GM18502 (cell line): ENCODE measurements around the gene INO80C.
A peak's percentile ranks its signal among the peaks of the same experiment; 100 is the strongest.
"Not testable (repeated sequence)": the region's sequence is repeated elsewhere in the genome, so short reads cannot be mapped to it uniquely, and the experiment has no call there.

Source experiments
- ATAC-seq: cut with Tn5 transposase; IDR thresholded peaks from one replicate; pipeline ENCODE4 v1.9.1; 2021; ENCODE audit warnings: mild to moderate bottlenecking; ENCODE audit not compliant: unreplicated experiment, poor library complexity

Gene INO80C

DNA sequence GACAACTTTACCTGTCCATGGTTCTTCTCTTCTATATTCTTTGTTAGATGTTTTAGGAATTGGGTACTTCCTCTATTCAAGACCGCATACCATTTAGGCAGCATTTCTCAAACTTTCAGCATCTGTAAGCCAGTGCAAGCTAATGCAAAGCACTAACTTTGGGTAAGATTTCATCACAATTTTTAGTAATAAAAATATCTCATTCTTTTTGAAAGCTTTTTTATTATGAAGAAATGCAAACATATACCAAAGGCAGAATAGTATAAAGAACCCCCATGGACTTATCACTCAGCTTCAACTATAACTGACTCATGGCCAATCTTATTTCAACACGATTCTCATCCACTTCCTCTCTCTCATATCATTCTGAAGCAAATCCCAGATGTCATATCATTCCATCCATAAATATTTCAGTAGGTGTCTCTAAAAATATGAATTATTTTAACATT, 32.9 kb downstream of the INO80C start:
- no peak for ATAC-seq

GRCh38 chr18:35463827-35464226, 33.9 kb downstream of the INO80C start:
- ATAC-seq = no peak

DNA sequence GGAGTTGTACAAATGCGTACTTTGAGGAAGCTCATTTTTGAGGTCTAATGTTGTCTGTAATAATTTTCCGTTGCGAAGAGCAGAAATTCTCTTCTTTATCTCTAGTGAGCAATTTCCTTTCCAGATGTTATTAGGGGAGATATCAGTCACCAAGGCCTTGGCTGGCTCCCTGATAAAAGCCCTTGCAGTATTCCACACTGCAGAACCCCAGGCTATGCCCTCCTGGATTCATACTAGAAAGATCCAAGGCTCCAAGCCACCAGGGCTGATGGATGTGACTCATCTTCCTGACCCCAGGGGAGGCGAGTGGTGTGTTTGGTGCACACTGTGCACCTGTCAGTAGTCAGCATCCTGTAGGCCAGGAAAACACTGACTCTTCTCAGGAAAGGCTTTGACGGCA, 34.7 kb downstream of the INO80C start:
- ATAC-seq = no peak

DNA sequence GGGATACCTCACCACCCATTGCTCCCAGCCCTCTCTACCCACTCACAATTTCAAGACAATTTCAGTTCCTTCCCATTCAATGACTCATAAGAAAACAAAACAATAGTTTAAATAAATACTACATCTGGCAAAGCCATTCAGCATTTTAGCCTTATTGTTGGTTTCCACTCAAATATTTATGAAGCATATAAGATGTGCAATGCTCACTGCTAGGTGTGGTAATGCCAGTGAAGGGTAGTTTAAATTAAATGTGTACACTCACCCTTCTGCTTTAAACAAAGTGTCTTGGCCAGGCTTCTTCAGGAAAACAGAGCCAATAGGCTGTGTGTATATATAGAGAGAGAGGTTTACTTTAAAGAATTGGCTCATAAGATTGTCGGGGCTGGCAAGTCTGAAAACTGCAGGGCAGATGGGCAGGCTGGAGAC, 37.0 kb downstream of the INO80C start:
- ATAC-seq = no peak

DNA sequence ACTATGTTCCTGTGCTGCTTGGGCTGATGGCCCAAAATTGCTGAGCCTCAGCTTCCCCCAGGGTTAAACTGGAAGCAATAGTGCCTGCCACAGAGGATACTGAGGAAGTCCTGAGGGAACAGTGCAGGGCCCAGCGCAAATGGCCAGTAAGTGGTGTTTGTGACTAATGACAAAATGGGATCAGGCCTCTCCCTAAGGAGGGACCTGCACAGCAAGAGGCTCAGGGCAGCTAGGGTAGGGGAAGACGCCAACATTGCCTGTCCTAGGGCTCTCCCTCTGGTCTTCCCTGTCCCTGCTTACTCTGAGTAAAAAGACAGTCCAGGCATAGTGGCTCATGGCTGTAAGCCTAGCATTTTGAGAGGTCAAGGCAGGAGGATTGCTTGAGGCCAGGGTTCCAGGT, 37.8 kb downstream of the INO80C start:
- no peak for ATAC-seq

DNA sequence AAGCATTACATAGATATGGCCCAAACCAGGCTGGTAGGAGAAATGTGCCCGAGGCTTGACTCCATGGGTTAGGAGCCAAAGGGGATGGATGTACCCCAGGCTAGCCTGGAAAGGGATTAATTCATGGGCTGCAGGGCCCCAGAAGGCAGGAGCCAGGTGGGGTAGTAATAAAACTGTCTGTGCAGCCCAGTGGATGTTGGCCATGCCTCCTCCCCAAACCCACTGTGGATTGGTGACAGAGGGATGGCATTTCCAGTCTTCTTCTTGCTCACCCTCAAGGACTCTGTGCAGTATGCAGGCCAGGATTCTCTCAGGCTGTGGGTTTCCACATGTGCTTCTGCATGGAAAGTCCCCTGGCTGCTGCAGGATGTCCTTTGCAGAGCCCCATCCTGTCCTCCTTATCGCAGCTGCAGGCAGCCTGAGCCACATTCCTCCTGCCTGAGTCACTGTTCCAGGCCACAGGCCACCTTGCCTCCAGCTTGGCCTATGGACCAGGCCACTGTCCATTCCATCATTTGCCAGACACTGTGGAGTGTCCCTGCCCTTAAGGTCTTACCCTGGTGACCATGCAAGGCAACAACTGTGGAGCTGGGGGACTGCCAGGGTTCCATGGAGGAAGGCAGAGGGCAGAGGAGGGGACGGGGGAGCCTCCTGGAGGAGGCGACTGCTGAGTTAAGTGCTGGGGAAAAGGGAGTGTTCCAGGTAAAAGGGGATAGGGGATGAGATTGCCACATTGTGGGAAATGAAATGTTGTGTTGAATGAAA, 38.9 kb downstream of the INO80C start:
- peak; percentile 75 for ATAC-seq

- no peak for ATAC-seq
Observed at GRCh38 chr18:35458271-35458670, 39.5 kb downstream of the INO80C start.

DNA sequence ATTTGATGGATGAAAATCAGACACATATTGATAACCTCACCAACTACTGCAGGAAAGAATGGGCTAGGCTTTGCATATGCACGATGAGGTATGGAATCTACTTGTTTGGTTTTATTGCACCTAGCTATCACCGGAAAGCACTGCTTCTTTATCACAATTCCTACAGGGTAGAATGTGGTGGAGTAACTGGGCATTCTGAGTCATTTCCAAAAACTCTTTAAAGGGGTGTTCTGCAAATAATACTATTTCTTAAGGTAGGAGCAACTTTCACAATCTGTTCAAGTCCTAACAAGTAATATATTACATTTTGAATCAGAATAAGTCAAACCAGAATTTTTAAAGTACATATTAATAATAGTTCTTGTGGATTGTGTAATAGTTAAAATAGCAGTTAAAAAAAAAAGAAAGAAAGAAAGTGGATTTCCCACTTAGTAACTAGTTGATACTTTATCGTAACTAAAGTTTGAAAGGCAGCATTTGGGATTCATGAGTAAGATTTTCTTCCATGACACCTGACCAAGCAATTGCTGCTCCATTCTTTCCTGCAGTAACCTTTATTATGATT, 40.5 kb downstream of the INO80C start:
- no peak for ATAC-seq

DNA sequence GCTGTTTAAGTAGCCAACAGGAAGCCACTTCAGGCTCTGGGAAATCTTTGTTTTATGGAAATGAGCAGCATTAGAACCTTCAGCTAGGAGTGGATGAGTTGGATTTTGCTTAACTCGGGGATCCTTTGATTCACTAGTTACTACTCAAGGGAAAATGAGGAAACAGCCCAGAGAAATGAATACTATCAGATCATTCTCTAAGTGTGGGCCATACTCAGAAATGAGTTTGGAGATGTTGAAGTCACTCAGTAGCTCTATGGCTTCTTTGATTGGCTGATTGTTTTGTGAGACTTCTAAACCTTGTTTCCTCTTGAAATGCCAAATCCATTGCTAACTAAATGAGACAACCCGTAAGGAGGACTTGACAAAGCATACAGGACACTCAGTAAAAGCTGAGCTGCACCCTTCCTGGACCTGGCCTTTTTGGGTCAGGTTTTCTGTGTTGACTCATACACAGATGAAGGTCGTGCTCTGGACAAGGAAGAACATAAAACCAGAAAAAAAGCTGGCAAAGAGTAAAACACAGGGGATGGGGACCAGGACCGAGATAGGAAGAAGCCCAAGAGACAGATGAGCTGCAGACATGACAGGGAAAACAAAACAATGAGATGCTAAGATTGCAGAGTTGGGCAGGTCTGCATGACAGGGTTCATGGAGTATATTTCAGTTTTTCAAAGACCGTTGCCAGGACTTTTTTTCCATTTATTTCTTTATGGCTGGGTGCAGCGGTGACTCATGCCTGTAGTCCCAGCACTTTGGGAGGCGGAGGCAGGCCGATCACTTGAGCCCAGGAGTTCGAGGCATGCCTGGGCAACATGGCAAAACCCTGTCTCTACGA, 41.6 kb downstream of the INO80C start:
- no peak for ATAC-seq

DNA sequence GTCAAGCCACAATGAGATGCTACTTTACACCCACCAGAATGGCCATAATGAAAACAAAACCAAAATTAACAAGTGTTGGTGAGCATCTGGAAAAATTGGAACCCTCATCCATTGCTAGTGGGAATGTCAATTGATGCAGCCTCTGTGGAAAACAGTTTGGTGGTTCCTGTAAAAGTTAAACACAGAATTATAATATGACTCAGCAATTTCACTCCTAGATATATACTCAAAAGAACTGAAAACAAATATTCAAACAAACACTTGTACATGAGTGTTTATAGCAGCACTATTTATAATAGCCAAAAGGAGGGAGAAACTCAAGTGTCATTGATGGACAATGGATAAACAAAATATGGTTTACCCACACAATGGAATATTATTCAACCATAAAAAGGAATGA, 43.0 kb downstream of the INO80C start:
- no peak for ATAC-seq

GRCh38 chr18:35453065-35453464, 44.7 kb downstream of the INO80C start:
- ATAC-seq = not testable (repeated sequence)

- no peak for ATAC-seq
Observed at GRCh38 chr18:35451916-35452315, 45.8 kb downstream of the INO80C start.

- no peak for ATAC-seq
Observed at GRCh38 chr18:35451032-35451431, 46.7 kb downstream of the INO80C start.

- no peak for ATAC-seq
Observed at GRCh38 chr18:35444636-35445035, 53.1 kb downstream of the INO80C start.

GRCh38 chr18:35443847-35444246, 53.9 kb downstream of the INO80C start:
- no peak for ATAC-seq

DNA sequence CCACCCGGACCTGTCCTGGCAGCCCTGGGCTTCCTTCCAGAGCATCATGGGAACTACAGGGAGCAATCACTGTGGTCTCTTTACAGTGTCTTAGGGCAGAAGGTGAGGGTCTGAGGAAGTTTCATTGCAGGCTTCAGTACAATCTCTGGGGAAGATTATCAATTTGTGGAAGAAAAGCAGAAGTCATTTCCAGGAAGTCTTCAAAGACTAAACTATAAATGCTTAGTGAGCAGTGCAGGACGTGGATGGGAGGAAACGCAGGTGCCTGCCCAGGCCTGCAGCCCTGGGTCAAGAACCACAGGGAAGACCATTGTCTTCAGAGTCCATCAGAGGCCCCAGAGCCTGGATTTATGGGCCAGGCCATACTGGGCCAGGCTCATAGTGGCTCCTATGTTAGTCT, 54.3 kb downstream of the INO80C start:
- ATAC-seq = no peak

- no peak for ATAC-seq
Observed at GRCh38 chr18:35442701-35443100, 55.1 kb downstream of the INO80C start.

GRCh38 chr18:35441857-35442595, 55.7 kb downstream of the INO80C start:
- no peak for ATAC-seq

DNA sequence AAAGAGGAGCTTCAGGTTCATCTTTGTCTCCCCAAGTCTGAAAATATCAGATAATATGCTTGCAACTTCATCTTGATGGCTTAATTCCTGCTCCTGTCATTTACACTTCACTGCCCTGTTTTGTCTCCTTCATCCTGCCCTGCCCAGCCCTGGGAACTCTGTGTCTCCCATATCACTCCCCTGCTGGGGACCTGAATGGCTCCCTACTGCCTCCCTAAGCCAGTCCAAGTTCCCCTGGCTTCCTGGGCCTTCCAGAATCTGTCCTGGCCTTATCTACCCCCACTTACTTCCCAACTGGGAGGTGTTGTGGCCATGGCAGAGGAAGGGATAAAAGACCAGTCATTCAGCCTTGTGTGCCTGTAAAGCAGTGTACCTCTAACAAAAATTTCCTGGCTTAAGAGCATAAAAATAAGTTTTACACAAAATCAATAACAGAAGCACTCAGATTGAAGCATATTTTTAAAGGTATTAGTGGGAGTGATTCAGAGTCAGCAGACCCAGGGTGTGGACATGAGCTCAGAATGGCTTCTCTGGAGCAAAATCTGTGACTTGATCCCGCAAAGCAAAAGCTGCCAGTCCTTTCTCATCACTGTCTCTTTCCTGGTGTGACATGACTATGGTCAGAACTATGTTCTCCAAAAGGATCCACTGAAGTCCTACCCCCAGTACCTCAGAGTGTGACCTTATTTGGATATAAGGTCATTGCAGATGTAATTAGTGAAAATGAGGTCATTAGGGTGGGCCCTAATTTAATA, 59.1 kb downstream of the INO80C start:
- ATAC-seq = no peak

- no peak for ATAC-seq
Observed at GRCh38 chr18:35437836-35438235, 59.9 kb downstream of the INO80C start.
